Vagina (tissue), 2 donors: ENCODE measurements around the gene OOSP4A. TPM values are rescaled to one million over a fixed set of nuclear protein-coding genes. Genes with fewer than 3 reads are reported as not detected.

ENCODE experiments used
- DNase-seq, 2 donors: peaks; one replicate each; pipeline ENCODE4 v3.0.0-alpha.2; 2017; ENCODE audit errors: extremely low spot score in 2 of 2
- H3K27ac ChIP-seq: fragments of 200-600 bp; sonication (generic); one replicate; pipeline ENCODE4 v1.5.1; 2019
- H3K27me3 ChIP-seq: fragments of 200-600 bp; sonication (generic); one replicate; pipeline ENCODE4 v1.5.1; 2019
- H3K36me3 ChIP-seq, 2 donors: fragments of 200-600 bp; sonication (generic); one replicate each; pipeline ENCODE4 v1.5.1; 2017 to 2019
- H3K4me1 ChIP-seq: fragments of 200-600 bp; sonication (generic); one replicate; pipeline ENCODE4 v1.5.1; 2019
- H3K4me3 ChIP-seq, 2 donors: fragments of 200-600 bp; sonication (generic); 1 replicate in 1 of 2; 2 replicates in 1 of 2; pipeline ENCODE4 v1.5.1; 2016 to 2019
- H3K9me3 ChIP-seq: fragments of 200-600 bp; sonication (generic); one replicate; pipeline ENCODE4 v1.5.1; 2019
- POLR2A ChIP-seq, 2 donors: fragments of 450-650 bp; IDR thresholded peaks; one replicate each; pipeline ENCODE4 v1.6.1; 2017; ENCODE audit warnings: antibody characterized with exemption in 2 of 2, mild to moderate bottlenecking in 2 of 2, moderate library complexity in 2 of 2
- POLR2AphosphoS5 ChIP-seq, 2 donors: sonication (generic); formaldehyde crosslinking; IDR thresholded peaks; one replicate each; pipeline ENCODE4 v1.9.0; 2017; ENCODE audit warnings: antibody characterized with exemption in 2 of 2, mild to moderate bottlenecking in 2 of 2, low read depth in 1 of 2; ENCODE audit not compliant: insufficient read depth in 1 of 2
- intact Hi-C: fragments of 100-400 bp; cut with DNase I; formaldehyde crosslinking; loops from one replicate; pipeline ENCODE4 v1.15.1; 2023
- total RNA-seq: library from RNA; depleted of rRNA; stranded (reverse); fragments of >200 nt; gene quantifications from one replicate; pipeline ENCODE4 v1.2.3, GENCODE V29; 2016
- TF ChIP-seq, protein P1 (sequence below), 3 experiments: fragments of 450-650 bp in 2 of 3; fragments of 200-600 bp in 1 of 3; sonication (generic) in 1 of 3; IDR thresholded peaks; one replicate each; pipeline ENCODE4 v1.5.1; 2017 to 2019; ENCODE audit warnings: antibody characterized with exemption in 3 of 3, mild to moderate bottlenecking in 2 of 3, moderate library complexity in 2 of 3

Gene OOSP4A
- total RNA-seq, 1 donor from 2014 or later, result not detected

GRCh38 chr11:59999691-60000090, 35.9 kb downstream of the OOSP4A start:
- Histone ChIP-seq H3K4me1 (no peaks in the 10 kb centered on the region), H3K36me3 (no peaks in the 10 kb centered on the region), H3K4me3 (no peak overlapping the region), H3K27me3 (no peaks in the 10 kb centered on the region), H3K9me3 (no peaks in the 10 kb centered on the region), H3K27ac (no peak overlapping the region)
- intact Hi-C loops, result no loop called here
- DNase-seq, result no peak
- TF ChIP-seq POLR2A (IDR thresholded peaks at IDR 0.05) (no peak), POLR2AphosphoS5 (IDR thresholded peaks at IDR 0.05; ENCODE audit: insufficient read depth in 1 of 2, low read depth in 1 of 2) (no peak)
- TF ChIP-seq, protein P1, sequence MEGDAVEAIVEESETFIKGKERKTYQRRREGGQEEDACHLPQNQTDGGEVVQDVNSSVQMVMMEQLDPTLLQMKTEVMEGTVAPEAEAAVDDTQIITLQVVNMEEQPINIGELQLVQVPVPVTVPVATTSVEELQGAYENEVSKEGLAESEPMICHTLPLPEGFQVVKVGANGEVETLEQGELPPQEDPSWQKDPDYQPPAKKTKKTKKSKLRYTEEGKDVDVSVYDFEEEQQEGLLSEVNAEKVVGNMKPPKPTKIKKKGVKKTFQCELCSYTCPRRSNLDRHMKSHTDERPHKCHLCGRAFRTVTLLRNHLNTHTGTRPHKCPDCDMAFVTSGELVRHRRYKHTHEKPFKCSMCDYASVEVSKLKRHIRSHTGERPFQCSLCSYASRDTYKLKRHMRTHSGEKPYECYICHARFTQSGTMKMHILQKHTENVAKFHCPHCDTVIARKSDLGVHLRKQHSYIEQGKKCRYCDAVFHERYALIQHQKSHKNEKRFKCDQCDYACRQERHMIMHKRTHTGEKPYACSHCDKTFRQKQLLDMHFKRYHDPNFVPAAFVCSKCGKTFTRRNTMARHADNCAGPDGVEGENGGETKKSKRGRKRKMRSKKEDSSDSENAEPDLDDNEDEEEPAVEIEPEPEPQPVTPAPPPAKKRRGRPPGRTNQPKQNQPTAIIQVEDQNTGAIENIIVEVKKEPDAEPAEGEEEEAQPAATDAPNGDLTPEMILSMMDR (IDR thresholded peaks at IDR 0.05), result no peak

DNA sequence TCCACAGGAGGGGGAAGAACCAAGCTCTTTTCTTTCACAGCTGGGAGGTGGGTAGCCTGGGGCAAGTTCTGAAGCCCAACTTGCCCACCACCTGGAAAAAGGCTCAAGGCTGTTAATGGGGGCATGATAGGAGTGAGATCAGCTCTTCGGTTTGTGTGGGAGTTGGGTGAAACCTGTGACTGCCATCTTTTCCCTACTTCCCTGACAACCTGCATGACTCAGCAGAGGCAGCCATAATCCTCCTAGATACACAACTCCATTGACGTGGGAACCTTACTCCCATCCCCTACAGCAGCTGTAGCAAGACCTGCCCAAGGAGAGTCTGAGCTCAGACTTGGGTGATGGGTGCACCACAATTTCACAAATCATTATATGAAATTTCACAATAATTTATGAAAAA, 39.9 kb downstream of the OOSP4A start:
- H3K36me3 ChIP-seq, result no peaks in the 10 kb centered on the region
- no peaks in the 10 kb centered on the region for H3K27me3 ChIP-seq
- no peaks in the 10 kb centered on the region for H3K4me1 ChIP-seq
- H3K9me3 ChIP-seq, result no peaks in the 10 kb centered on the region
- no peak overlapping the region for H3K27ac ChIP-seq
- intact Hi-C loops, result no loop called here
- no peak for DNase-seq
- no peak for TF ChIP-seq POLR2AphosphoS5 (IDR thresholded peaks at IDR 0.05; ENCODE audit: insufficient read depth in 1 of 2, low read depth in 1 of 2)
- TF ChIP-seq, protein P1 (IDR thresholded peaks at IDR 0.05), result no peak
- no peak for TF ChIP-seq POLR2A (IDR thresholded peaks at IDR 0.05)
- H3K4me3 ChIP-seq, result no peak overlapping the region

GRCh38 chr11:60005360-60005759, 41.5 kb downstream of the OOSP4A start:
- no peaks in the 10 kb centered on the region for H3K9me3 ChIP-seq
- H3K36me3 ChIP-seq, result no peaks in the 10 kb centered on the region
- H3K27ac ChIP-seq, result no peak overlapping the region
- DNase-seq, result no peak
- no peaks in the 10 kb centered on the region for H3K27me3 ChIP-seq
- TF ChIP-seq POLR2A (IDR thresholded peaks at IDR 0.05), result no peak
- TF ChIP-seq, protein P1 (IDR thresholded peaks at IDR 0.05), result no peak
- no peak for TF ChIP-seq POLR2AphosphoS5 (IDR thresholded peaks at IDR 0.05; ENCODE audit: insufficient read depth in 1 of 2, low read depth in 1 of 2)
- no peaks in the 10 kb centered on the region for H3K4me1 ChIP-seq
- intact Hi-C loops, result no loop called here
- no peak overlapping the region for H3K4me3 ChIP-seq

- H3K4me3 ChIP-seq, result no peak within 1 kb of the TSS
- H3K4me1 ChIP-seq, result no peaks in the 10 kb centered on the region
- no peaks in the 10 kb centered on the region for H3K36me3 ChIP-seq
- no peak within 1 kb of the TSS for H3K27ac ChIP-seq
- no peak for DNase-seq
- no peaks in the 10 kb centered on the region for H3K9me3 ChIP-seq
- H3K27me3 ChIP-seq, result no peaks in the 10 kb centered on the region
- intact Hi-C loops, result no loop called here
- TF ChIP-seq, protein P1 (IDR thresholded peaks at IDR 0.05), result no peak
- TF ChIP-seq POLR2AphosphoS5 (IDR thresholded peaks at IDR 0.05; ENCODE audit: insufficient read depth in 1 of 2, low read depth in 1 of 2), result no peak
- TF ChIP-seq POLR2A (IDR thresholded peaks at IDR 0.05), result no peak
Observed at GRCh38 chr11:60016881-60017280, 53.0 kb downstream of the OOSP4A start, which contains the start of gene OOSP4B. Gene OOSP4B (plus strand): TSS chr11:60017181.

DNA sequence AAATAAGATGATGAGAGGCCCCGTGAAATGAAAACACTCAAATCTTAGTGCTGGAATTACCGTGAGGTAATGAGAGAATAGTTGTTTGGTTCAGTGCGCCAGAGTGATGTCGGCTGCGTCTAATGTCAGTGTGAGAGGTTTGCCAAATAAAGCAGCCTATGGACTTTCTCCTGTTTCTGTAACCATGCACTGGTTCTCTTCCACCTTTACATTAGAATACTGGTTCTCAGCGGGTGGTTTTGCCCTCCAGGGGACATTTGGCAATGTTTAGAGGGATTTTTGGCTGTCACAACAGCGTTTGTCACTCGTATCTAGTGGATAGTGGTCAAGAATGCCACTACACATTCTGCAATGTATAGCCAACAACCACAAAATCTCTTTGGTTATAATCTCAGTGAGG, 54.2 kb downstream of the OOSP4A start:
- no peak overlapping the region for H3K4me3 ChIP-seq
- H3K9me3 ChIP-seq, result no peaks in the 10 kb centered on the region
- DNase-seq, result no peak
- H3K27ac ChIP-seq, result no peak overlapping the region
- H3K4me1 ChIP-seq, result no peaks in the 10 kb centered on the region
- no peaks in the 10 kb centered on the region for H3K27me3 ChIP-seq
- TF ChIP-seq, protein P1 (IDR thresholded peaks at IDR 0.05), result no peak
- no peak for TF ChIP-seq POLR2A (IDR thresholded peaks at IDR 0.05)
- intact Hi-C loops, result no loop called here
- H3K36me3 ChIP-seq, result no peaks in the 10 kb centered on the region

Other genes with a start within 250 kb of the OOSP4A start
- gene STX3, start 208.7 kb upstream of the OOSP4A start, total RNA-seq, result 39.8 TPM
- gene MRPL16, start 153.3 kb upstream of the OOSP4A start, total RNA-seq, result 38.3 TPM
- not detected for gene CBLIF, start 118.5 kb upstream of the OOSP4A start, total RNA-seq
- 8.1 TPM for gene TCN1, start 97.5 kb upstream of the OOSP4A start, total RNA-seq
- not detected for gene OOSP3, start 85.3 kb upstream of the OOSP4A start, total RNA-seq
- gene OOSP1, start 25.6 kb upstream of the OOSP4A start, total RNA-seq, result not detected
- gene OOSP4B, start 53.1 kb downstream of the OOSP4A start, total RNA-seq, result not detected
- not detected for gene OOSP2, start 76.4 kb downstream of the OOSP4A start, total RNA-seq
- gene MS4A3, start 92.6 kb downstream of the OOSP4A start, total RNA-seq, result not detected
- 10.3 TPM for gene MS4A2, start 124.6 kb downstream of the OOSP4A start, total RNA-seq
- gene MS4A6A, start 219.1 kb downstream of the OOSP4A start, total RNA-seq, result 30.7 TPM